Testis (tissue), 2 donors: ENCODE measurements around the gene VAPB.

Source experiments
- POLR2A ChIP-seq: fragments of 450-650 bp; IDR thresholded peaks from one replicate; pipeline ENCODE4 v1.6.1; 2017; ENCODE audit warnings: antibody characterized with exemption, mild to moderate bottlenecking, moderate library complexity
- TF ChIP-seq, protein P1 (sequence below), 3 experiments: fragments of 450-650 bp in 2 of 3; fragments of 200-600 bp in 1 of 3; sonication (generic) in 1 of 3; IDR thresholded peaks; one replicate each; pipeline ENCODE4 v1.5.1; 2016 to 2019; ENCODE audit warnings: antibody characterized with exemption in 3 of 3, mild to moderate bottlenecking in 2 of 3, moderate library complexity in 1 of 3

DNA sequence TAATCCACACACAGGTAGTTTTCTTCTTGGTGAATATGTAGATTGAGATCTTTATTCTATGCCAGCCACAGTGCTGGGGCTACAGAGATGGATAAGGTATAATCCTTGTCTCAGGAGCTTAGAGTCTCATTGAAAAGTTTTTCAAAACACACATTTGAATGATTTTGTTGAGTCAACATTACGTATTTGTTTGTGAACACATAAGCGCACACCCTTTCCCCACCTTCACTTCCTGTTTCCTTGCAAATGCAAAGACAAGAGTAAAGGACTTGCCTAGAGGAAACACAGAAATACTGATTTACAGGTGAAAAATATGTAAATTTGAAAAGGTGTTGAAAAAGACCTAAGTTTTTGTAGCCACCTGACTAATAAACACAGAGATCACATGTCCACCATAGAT, 27.8 kb downstream of the VAPB start:
- TF ChIP-seq POLR2A, result no peak
- TF ChIP-seq, protein P1, sequence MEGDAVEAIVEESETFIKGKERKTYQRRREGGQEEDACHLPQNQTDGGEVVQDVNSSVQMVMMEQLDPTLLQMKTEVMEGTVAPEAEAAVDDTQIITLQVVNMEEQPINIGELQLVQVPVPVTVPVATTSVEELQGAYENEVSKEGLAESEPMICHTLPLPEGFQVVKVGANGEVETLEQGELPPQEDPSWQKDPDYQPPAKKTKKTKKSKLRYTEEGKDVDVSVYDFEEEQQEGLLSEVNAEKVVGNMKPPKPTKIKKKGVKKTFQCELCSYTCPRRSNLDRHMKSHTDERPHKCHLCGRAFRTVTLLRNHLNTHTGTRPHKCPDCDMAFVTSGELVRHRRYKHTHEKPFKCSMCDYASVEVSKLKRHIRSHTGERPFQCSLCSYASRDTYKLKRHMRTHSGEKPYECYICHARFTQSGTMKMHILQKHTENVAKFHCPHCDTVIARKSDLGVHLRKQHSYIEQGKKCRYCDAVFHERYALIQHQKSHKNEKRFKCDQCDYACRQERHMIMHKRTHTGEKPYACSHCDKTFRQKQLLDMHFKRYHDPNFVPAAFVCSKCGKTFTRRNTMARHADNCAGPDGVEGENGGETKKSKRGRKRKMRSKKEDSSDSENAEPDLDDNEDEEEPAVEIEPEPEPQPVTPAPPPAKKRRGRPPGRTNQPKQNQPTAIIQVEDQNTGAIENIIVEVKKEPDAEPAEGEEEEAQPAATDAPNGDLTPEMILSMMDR (IDR thresholded peaks at IDR 0.05), result no peak
